GM19397 (cell line): ENCODE data around the gene TAL1.
"Not testable (repeated sequence)": the region's sequence is repeated elsewhere in the genome, so short reads cannot be mapped to it uniquely, and the experiment has no call there.

Experiments
- ATAC-seq: cut with Tn5 transposase; IDR thresholded peaks from one replicate; pipeline ENCODE4 v1.9.1; 2021; ENCODE audit warnings: mild to moderate bottlenecking, moderate library complexity; ENCODE audit not compliant: unreplicated experiment

TAL1 gene

GRCh38 chr1:47232187-47232874 lies at the start of gene TAL1:
Gene TAL1 (minus strand): TSS chr1:47232225. CDS start chr1:47225888, 6,337 bp downstream.
- no peak for ATAC-seq

DNA sequence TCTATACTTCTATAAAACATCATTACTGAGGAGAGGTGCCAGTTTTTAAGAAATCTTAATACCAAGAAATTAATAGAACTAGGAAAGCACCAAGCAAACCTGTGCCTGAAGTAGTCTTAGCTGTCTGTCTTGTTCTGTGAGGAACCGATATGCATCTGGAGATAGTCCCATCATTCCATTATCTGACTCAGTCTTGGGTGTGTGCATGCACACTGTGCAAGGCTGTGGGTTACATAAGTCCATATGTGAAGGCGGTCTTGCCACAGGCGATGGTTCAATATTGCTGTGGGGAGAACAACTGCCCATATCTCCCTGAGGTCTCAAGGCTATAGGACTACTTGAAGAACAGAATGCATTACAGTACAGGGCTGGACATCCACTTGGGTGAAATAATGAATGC lies 48.1 kb upstream of the TAL1 start:
- ATAC-seq = no peak

DNA sequence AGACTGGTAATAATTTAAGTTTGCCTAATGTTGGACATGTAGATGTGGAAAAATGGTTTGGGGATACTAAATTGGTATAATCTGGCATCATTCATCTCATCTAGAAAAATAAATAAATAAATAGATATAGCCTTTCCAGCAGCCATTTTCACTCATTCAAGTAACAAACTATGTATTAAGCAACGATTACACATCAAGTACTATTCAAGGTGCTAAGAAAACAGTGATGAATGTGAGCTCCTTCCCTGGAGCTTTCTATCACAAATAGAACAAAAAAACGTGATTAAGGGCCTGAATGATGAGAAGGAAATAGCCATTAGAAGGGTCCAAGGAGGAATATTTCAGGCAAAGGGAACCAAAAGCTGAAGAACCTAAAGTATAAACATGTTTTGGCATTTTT lies 44.8 kb upstream of the TAL1 start:
- no peak for ATAC-seq

DNA sequence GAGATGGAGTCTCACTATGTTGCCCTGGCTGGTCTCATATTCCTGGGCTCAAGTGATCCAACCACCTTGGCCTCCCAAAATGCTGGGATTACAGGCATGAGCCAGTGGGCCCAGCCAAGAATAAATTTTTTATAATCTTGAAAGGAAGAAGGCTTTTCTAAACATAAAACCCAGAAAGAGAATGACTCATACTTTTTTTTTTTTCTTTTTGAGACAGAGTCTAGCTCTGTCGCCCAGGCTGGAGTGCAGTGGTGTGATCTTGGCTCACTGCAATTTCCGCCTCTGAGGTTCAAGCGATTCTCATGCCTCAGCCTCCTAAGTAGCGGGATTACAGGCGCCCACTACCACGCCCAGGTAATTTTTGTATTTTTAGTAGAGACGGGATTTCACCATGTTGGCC lies 43.8 kb upstream of the TAL1 start:
- not testable (repeated sequence) for ATAC-seq

DNA sequence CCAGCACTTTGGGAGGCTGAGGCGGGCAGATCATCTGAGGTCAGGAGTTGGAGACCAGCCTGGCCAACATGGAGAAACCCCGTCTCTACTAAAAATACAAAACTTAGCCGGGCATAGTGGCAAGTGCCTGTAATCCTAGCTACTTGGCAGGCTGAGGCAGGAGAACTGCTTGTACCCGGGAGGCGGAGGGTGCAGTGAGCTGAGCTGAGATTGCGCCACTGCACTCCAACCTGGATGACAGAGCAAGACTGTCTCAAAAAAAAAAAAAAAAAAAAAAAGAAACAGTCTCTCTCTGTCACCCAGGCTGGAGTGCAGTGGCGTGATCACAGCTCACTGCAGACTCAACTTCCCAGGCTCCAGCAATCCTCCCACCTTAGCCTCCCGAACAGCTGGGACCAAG lies 33.5 kb upstream of the TAL1 start:
- ATAC-seq = not testable (repeated sequence)

DNA sequence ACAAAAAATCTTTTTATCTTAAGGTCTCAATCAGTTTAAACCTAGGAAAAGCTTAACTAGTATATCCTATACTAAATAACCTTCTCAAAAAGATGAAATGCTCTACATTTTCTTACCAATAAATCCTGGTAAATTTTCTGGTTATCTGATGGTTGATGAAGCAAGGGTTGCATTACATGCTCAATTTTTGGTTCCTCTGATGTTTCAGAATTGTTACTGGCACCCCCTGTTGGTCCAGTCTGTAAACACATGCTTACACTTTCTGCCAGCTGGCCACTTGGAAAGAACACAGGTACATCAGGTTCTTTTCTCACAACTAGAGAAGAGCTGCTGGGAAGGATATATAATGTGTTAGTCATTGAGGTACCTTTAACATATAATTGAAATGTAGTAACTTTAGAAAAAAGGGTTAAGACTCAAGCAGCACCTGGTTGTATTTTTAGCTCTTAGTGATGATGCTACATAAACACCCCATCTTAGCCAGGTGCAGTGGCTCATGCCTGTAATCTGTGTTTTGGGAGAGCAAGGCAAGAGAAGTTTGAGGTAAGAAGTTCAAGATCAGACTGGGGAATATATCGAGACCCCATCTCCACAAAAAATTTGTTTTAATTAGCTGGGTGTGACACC lies 30.9 kb upstream of the TAL1 start:
- no peak for ATAC-seq

DNA sequence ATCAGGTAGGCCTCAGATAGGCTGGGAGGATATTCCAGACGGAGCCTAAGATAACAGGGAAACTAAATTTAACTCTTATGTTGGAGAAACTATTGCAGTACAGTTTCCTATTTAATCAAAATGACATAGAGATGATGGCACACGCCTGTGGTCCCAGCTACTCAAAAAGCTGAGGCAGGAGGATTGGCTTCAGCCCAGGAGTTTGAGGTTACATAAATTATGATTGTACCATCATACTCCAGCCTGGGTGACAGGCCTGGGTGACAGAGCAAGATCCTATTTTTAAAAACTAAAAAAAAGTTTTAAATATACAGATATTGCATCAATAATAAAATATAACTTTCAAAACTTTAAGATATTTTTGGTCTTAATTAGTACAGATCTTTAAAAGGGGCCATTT lies 25.2 kb upstream of the TAL1 start:
- ATAC-seq = no peak

GRCh38 chr1:47252795-47253194 lies 20.8 kb upstream of the TAL1 start:
- no peak for ATAC-seq

GRCh38 chr1:47252369-47252768 lies 20.3 kb upstream of the TAL1 start:
- no peak for ATAC-seq

- ATAC-seq = no peak
Measured at GRCh38 chr1:47249755-47250154, 17.7 kb upstream of the TAL1 start.

DNA sequence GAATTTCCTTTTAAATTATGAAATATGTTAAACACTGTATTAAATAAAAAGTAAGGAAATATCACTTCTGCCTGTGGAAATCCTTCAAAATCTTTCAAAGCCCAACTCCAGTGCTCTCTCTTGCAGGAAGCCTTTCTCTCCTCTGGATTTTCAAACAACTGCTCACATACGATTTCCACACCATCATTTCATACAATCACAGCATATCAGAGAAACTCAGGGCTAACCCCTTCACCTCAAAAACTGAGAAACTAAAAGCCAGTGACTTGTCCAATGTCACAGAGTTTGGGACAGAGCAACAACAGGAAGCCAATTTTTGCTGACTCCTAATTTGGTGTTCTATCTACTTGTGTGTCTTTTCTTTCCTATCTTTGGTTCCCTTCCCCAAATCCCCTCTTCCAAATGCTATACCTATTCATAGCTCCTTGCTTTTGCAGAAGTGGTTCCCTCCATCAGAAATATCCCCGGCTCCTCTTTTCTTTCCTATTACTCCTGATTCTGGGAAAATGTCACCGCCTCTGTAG lies 12.4 kb upstream of the TAL1 start:
- no peak for ATAC-seq

- no peak for ATAC-seq
Measured at GRCh38 chr1:47243910-47244309, 11.9 kb upstream of the TAL1 start.

DNA sequence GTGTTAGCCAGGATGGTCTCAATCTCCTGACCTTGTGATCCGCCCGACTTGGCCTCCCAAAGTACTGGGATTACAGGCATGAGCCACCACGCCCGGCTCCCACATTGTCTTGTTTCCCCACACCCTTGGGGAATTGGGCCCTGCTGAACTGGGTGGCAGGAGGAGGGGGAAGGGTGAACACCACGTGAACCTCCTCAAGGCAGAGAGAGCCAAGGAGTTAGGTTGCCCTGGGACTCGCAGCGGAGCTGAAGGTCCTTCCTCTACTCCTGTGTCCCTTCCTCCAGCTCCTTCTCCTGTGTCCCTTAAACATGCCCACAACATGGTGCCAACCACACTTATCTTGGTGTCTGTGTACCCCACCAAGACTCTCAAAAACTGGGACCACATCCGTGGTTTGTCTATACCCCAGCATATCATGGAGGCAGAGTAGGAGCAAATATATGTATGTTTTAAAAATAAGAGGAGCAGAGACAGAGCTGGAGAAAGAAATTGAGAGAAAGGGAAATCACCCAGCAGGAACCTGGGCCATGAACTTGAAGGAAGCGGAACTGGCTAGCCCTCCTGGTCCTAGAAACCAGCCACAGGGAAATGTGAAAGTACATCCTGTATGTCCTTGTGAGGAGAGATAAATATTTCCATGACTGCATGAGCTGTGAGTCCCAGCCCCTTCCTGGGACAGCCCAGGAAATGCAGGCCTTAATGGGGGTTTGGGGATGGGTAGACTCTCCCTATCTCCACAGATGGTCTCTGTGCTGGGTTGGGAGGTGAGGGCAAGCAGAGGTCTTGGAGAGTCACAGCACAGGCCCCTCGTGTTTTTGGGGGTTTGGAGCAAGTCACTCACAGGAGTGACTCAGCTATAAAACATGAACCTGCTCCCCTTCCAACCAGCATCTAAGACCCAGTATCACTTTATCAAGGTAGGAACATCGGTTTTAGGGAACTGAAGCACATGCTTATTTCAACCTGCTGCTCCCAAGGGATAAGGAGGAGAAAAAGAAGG lies 9.4 kb upstream of the TAL1 start:
- no peak for ATAC-seq

DNA sequence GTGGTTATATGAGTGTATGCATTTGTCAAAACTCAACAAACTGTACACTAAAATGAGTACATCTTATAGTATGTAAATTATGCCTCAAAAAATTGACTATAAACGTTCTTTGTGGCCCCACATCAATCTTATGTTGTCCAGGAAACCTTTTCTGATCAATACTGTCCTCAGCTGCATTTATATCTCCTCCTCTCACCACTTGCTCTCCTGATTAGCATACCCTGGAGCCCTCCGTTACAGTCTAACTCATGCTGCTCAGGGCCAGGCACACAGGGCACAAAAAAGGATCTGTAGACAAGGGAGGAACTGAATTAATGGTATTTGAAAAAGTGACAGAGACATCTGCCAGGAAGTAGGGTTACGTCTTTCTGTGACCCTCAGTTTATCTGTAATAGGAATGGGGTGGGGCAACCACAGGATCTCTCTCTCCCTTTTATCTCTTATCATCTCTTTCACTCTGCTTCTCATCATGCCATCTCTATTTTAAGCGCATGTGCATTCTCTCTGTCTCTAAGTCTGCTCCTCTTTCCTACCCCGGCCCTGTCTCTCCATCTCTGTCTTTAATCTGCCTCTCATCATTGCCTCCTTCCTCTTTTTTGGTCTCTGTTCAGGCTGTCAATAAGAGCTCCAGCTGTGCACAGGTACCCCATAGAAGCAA lies 7.0 kb upstream of the TAL1 start:
- no peak for ATAC-seq

- ATAC-seq = no peak
Measured at GRCh38 chr1:47235806-47236205, 3.8 kb upstream of the TAL1 start.

GRCh38 chr1:47235241-47235681 lies 3.2 kb upstream of the TAL1 start:
- no peak for ATAC-seq

DNA sequence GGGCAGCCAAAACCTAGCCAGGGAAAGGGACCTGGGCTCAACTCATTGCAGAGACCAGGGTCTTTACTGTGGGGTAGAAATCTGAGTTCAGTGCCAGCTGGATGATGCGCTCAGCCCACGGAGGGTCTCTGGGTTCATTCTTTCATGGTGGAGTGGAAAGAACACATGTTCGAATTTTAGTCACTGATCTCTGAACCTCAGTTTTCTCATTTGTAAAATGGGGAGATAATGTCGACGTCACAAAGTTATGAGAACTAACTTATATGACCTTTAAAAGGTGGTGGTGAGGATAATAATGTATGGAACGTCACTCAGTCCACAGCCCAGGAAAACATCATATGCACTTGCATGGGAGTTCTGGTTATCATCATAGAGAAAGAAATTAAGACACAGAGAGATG lies 1.2 kb upstream of the TAL1 start:
- ATAC-seq = no peak

- no peak for ATAC-seq
Measured at GRCh38 chr1:47231301-47232186, 481 bp downstream of the TAL1 start.

GRCh38 chr1:47230692-47231300 lies 1.2 kb downstream of the TAL1 start:
- ATAC-seq = no peak
